Loucy (cell line): ENCODE results near the gene CACNA2D4.

Experiments
- CTCF ChIP-seq: fragments of 200-600 bp; sonication (generic); conservative IDR thresholded peaks from 2 replicates; pipeline ENCODE4 v1.5.1; 2014; ENCODE audit warnings: mild to moderate bottlenecking, antibody characterized with exemption, low read length
- EZH2phosphoT487 ChIP-seq: fragments of 200-600 bp; IDR thresholded peaks from 2 replicates; pipeline ENCODE4 v1.6.1; 2018; ENCODE audit warnings: antibody characterized with exemption, mild to moderate bottlenecking, moderate library complexity, borderline replicate concordance

GRCh38 chr12:1928439-1929121 is 10.1 kb upstream of the CACNA2D4 start:
- TF ChIP-seq CTCF (no peak), EZH2phosphoT487 (no peak)
